ENCODE data around the gene PPARA. TPM values are rescaled to one million over a fixed set of nuclear protein-coding genes. Genes with fewer than 3 reads are reported as not detected.

The PPARA gene
- total and polyA plus RNA-seq, 2 donors = 3.6 to 4.5 TPM

DNA sequence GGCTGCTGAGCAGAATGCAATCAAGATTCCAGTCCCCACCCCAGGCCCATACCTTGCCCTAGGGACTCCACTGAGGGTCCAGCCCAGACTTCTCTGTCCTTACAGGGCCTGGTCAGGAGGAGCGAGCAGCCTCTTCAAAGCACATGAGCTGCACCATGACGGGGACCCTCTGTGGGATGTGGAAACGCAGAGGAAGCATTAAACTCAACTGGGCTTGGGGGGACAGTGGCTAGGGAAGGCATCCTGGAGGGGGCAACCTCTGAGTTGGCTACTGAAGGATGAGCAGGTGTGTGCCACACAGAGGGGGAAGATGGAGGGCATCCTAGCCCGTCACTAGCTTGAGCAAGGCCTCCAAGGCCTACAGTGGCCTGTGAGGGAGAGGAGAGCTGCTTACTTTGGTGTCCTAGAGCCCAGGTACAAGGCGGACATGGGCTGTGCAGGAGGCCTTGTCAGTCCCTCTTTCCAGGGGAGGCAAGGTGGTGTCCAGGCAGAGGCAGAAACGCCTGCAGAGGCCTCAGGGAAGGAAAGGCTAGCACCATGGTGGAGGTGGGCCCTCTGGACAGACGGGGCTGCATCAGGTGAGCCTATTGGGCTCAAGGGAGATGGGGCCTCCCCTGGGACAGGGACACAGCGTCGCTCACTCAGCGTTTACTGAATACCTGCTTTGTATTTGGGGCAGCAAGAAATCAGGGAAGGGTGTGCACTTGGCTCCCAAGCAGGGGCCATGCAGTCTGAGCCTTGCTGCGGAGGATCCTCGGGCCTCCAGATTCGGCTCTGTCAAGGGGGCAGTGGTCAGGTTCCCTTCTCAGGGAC lies 131.7 kb downstream of the PPARA start:
- Histone ChIP-seq H3K9me3 (ENCODE audit: control insufficient read depth in 2 of 2, insufficient read depth in 1 of 2, low read length in 1 of 2) (no peaks in the 10 kb centered on the region), H3K27me3 (ENCODE audit: control insufficient read depth in 2 of 2, insufficient read depth in 1 of 2, low read length in 1 of 2) (no peaks in the 10 kb centered on the region), H3K4me1 (ENCODE audit: control insufficient read depth in 2 of 2, insufficient read depth in 2 of 2, low read length in 2 of 2) (no peaks in the 10 kb centered on the region), H3K36me3 (ENCODE audit: control insufficient read depth in 2 of 2, insufficient read depth in 2 of 2, low read length in 1 of 2) (no peaks in the 10 kb centered on the region), H3K4me3 (ENCODE audit: low read length in 2 of 2) (no peak overlapping the region), H3K27ac (ENCODE audit: low read depth in 1 of 2, low read length in 1 of 2) (no peak overlapping the region)
- DNase-seq (ENCODE audit: low read depth in 6 of 9, low spot score in 9 of 9) = no peak
- WGBS = 98% methylated on average over 13 of the region's 13 CpGs

DNA sequence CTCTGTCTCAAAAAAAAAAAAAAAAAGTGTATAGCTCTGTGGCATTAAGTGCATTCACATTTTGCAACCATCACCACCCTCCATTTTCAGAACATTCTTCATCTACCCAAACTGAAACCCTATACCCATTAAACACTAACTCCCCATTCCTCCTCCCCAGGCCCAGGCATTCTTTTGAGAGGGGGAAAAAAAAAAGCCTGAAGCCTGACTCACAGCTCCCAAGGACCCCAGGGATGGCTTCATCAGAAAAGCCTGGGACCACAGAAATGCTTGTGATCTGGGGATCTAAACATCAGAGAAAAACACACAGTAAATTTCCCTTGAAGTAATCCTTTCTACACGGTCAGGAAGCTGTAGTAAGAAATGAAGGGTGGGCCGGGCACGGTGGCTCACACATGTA lies 135.7 kb downstream of the PPARA start:
- DNase-seq (ENCODE audit: low read depth in 6 of 9, low spot score in 9 of 9) = no peak
- H3K4me3 ChIP-seq (ENCODE audit: low read length in 2 of 2) = no peak overlapping the region
- 89% methylated on average over 3 of the region's 3 CpGs for WGBS
- peaks cover 0 to 6% of the 10 kb centered on the region in 2 donors for H3K27me3 ChIP-seq (ENCODE audit: control insufficient read depth in 2 of 2, insufficient read depth in 1 of 2, low read length in 1 of 2)
- H3K36me3 ChIP-seq (ENCODE audit: control insufficient read depth in 2 of 2, insufficient read depth in 2 of 2, low read length in 1 of 2) = no peaks in the 10 kb centered on the region
- no peak overlapping the region for H3K27ac ChIP-seq (ENCODE audit: low read depth in 1 of 2, low read length in 1 of 2)
- H3K9me3 ChIP-seq (ENCODE audit: control insufficient read depth in 2 of 2, insufficient read depth in 1 of 2, low read length in 1 of 2) = no peaks in the 10 kb centered on the region
- H3K4me1 ChIP-seq (ENCODE audit: control insufficient read depth in 2 of 2, insufficient read depth in 2 of 2, low read length in 2 of 2) = peaks cover 0 to 7% of the 10 kb centered on the region in 2 donors

DNA sequence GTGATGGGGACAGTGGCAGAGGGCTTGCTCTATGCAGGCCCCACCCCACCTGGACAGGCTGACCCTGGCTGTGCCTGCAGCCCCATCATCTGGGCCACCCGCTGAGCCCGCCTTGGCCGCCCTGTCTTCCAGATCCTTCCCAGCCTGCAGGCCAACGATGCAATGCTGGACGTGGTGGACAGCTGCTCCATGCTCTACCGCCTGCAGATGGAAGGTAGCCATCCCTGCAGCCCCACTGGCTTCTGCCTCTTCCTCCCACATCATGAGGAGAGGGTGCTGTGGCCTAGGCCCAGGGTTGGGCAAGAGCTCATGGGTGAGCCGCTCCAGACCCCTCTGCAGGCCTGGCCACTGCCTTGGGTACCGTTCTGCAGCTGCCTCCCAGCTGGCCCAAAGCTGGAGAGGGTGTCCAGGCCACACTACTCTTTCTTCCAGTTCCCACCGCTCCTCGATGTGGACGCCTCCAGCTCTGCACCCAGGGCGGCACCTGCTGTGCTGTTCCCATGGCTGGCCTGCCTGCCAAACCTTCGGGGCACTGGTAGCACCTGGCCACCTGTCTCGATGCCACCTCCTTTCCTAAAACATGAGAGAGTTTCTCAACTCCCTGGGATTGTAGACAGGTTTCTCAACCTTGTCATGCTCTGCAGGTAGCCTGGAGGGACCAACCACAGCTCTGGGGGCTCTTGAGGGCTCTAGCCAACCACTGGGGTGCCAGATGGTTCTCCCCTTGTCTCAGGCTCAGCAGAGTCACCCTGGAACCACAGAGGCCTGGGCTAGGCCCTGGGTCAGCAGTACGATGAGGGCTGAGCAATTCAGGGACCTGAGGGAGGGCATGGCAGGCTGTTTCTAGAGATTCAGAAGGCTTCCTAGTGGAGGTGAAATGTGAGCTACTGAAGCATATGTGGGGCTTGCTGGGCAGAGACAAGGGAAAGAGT lies 136.9 kb downstream of the PPARA start:
- 96% methylated on average over 15 of the region's 15 CpGs for WGBS
- Histone ChIP-seq H3K27me3 (ENCODE audit: control insufficient read depth in 2 of 2, insufficient read depth in 1 of 2, low read length in 1 of 2) (peaks cover 0 to 6% of the 10 kb centered on the region in 2 donors), H3K9me3 (ENCODE audit: control insufficient read depth in 2 of 2, insufficient read depth in 1 of 2, low read length in 1 of 2) (peaks cover 0 to 4% of the 10 kb centered on the region in 2 donors), H3K27ac (ENCODE audit: low read depth in 1 of 2, low read length in 1 of 2) (no peak overlapping the region), H3K36me3 (ENCODE audit: control insufficient read depth in 2 of 2, insufficient read depth in 2 of 2, low read length in 1 of 2) (no peaks in the 10 kb centered on the region), H3K4me3 (ENCODE audit: low read length in 2 of 2) (no peak overlapping the region), H3K4me1 (ENCODE audit: control insufficient read depth in 2 of 2, insufficient read depth in 2 of 2, low read length in 2 of 2) (peaks cover 0 to 7% of the 10 kb centered on the region in 2 donors)
- DNase-seq (ENCODE audit: low read depth in 6 of 9, low spot score in 9 of 9) = no peak

DNA sequence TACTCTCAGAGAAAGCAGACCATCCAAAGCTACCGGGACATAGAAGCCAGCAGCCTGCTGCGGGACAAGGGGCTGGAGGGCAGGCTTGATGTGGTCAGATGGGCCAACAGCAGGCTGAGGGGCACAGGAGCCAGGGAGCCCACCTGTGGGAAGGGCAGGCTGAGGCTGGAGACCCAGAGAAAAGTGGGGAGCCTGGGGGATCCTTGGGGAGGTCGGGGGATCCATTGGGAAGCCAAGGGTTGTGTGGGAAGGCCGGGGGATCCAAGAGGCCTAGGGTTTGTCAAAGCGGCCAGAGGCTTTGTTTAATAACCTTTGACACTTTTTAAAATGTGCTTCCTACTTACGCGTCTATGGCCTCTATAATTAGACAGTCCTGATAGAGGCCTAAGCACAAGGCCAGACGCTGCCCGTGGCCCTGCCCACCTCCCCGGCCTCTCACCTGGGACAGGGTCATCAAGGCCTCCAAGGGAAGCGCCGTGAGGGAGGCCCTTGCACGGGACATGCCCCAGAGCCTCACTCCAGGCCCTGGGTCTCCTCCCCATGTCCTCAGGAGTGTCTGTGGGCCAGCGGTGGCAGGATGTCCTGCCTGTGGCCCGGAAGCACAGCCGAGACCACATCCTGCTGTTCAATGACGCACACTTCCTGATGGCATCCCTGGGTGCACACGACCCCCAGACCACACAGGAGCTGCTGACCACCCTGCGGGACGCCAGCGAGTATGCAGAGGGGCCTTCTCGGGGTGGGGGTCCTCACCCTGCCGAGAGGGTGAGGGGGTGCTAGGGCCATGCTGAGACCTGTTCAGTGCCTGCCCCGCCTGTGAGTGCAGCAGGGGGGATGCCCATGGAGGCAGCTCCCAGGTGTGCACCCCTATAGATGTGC lies 137.8 kb downstream of the PPARA start:
- peaks cover 4 to 13% of the 10 kb centered on the region in 2 donors for H3K4me1 ChIP-seq (ENCODE audit: control insufficient read depth in 2 of 2, insufficient read depth in 2 of 2, low read length in 2 of 2)
- no peaks in the 10 kb centered on the region for H3K36me3 ChIP-seq (ENCODE audit: control insufficient read depth in 2 of 2, insufficient read depth in 2 of 2, low read length in 1 of 2)
- no peak overlapping the region for H3K4me3 ChIP-seq (ENCODE audit: low read length in 2 of 2)
- 54% methylated on average over 24 of the region's 24 CpGs for WGBS
- DNase-seq (ENCODE audit: low read depth in 6 of 9, low spot score in 9 of 9) = no peak
- H3K9me3 ChIP-seq (ENCODE audit: control insufficient read depth in 2 of 2, insufficient read depth in 1 of 2, low read length in 1 of 2) = peaks cover 0 to 4% of the 10 kb centered on the region in 2 donors
- peaks cover 0 to 6% of the 10 kb centered on the region in 2 donors for H3K27me3 ChIP-seq (ENCODE audit: control insufficient read depth in 2 of 2, insufficient read depth in 1 of 2, low read length in 1 of 2)
- H3K27ac ChIP-seq (ENCODE audit: low read depth in 1 of 2, low read length in 1 of 2) = no peak overlapping the region

DNA sequence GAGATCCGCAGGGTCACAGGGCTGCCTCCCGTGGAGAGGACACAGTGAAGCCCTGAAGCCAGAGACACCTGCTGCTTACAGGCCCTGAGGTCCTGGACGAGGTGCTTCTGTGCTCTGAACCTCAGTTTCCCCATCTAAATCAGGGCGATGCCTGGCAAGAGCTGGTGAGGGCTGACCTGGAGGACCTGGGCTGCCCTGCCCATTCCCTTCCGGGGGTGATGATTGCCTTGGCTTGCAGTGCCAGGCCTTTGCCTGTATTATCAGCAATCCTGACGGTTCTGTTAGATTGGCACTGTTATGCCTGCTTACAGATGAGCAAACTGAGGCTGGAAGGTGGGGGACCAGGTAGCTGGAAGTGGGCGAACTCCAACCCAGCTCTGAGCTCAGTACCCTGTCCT lies 138.5 kb downstream of the PPARA start:
- Histone ChIP-seq H3K9me3 (ENCODE audit: control insufficient read depth in 2 of 2, insufficient read depth in 1 of 2, low read length in 1 of 2) (peaks cover 0 to 4% of the 10 kb centered on the region in 2 donors), H3K27me3 (ENCODE audit: control insufficient read depth in 2 of 2, insufficient read depth in 1 of 2, low read length in 1 of 2) (peaks cover 0 to 6% of the 10 kb centered on the region in 2 donors), H3K36me3 (ENCODE audit: control insufficient read depth in 2 of 2, insufficient read depth in 2 of 2, low read length in 1 of 2) (no peaks in the 10 kb centered on the region), H3K4me1 (ENCODE audit: control insufficient read depth in 2 of 2, insufficient read depth in 2 of 2, low read length in 2 of 2) (peaks cover 11 to 21% of the 10 kb centered on the region in 2 donors), H3K27ac (ENCODE audit: low read depth in 1 of 2, low read length in 1 of 2) (no peak overlapping the region), H3K4me3 (ENCODE audit: low read length in 2 of 2) (no peak overlapping the region)
- 97% methylated on average over 7 of the region's 7 CpGs for WGBS
- DNase-seq (ENCODE audit: low read depth in 6 of 9, low spot score in 9 of 9) = no peak

DNA sequence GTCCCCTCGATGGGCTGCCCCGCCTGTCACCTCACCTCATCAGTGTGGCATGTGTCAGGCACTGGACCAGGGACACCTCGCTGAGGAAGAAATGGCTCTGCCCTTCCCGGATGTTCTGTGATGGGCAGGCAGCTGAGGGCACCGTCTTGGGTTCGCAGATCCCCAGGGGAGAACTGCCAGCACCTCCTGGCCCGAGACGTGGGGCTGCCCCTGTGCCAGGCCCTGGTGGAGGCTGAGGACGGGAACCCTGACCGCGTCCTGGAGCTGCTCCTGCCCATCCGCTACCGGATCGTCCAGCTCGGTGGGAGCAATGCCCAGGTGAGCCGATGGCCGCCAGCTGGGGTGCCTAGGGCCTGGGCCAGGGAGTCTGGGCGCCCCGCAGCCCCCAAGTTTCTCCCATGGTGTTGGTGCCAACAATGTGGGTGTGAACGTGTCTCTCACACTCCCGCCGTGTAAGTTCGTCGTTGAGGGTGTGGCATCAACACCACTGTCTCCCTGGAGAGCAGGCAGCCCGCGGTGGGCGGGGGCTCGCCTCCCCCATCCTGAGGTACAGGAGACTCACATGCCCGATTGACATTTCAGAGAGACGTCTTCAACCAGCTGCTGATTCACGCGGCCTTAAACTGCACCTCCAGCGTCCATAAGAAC lies 139.0 kb downstream of the PPARA start:
- WGBS = 97% methylated on average over 33 of the region's 33 CpGs
- H3K27ac ChIP-seq (ENCODE audit: low read depth in 1 of 2, low read length in 1 of 2) = no peak overlapping the region
- H3K36me3 ChIP-seq (ENCODE audit: control insufficient read depth in 2 of 2, insufficient read depth in 2 of 2, low read length in 1 of 2) = no peaks in the 10 kb centered on the region

DNA sequence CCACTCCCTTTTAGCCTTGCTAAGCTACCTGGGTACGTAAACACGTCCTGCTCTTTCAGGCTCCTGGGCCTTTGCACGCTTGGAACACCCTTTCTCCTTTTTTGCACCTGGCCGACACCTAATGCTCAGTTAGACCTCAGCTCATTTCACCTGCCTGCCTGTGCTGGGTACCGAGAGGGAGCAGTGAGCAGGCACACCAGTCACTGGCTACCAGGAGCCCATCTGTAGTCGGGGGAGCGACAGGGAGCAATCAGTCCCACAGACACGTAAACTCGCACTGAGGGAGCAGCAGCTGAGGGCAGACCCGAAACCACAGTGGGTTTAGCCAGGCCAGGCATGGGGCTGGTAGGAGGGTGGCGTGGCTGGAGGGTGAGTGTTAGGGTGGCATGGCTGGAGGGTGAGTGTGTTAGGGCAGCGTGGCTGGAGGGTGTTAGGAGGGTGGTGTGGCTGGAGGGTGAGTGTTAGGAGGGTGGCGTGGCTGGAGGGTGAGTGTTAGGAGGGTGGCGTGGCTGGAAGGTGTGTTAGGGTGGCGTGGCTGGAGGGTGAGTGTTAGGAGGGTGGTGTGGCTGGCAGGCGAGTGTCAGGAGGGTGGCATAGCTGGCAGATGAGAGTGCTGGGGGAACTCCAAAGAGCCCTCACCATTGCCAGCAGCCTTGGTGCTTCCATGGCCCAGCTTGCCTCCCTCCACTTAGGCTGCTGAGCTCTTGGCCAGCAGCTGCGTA lies 140.0 kb downstream of the PPARA start:
- no peak for DNase-seq (ENCODE audit: low read depth in 6 of 9, low spot score in 9 of 9)
- whole genome bisulfite sequencing = 94% methylated on average over 17 of the region's 17 CpGs
- H3K27ac ChIP-seq (ENCODE audit: low read depth in 1 of 2, low read length in 1 of 2) = no peak overlapping the region
- H3K4me1 ChIP-seq (ENCODE audit: control insufficient read depth in 2 of 2, insufficient read depth in 2 of 2, low read length in 2 of 2) = peaks cover 12 to 30% of the 10 kb centered on the region in 2 donors
- H3K9me3 ChIP-seq (ENCODE audit: control insufficient read depth in 2 of 2, insufficient read depth in 1 of 2, low read length in 1 of 2) = peaks cover 0 to 4% of the 10 kb centered on the region in 2 donors
- peaks cover 0 to 6% of the 10 kb centered on the region in 2 donors for H3K27me3 ChIP-seq (ENCODE audit: control insufficient read depth in 2 of 2, insufficient read depth in 1 of 2, low read length in 1 of 2)
- H3K36me3 ChIP-seq (ENCODE audit: control insufficient read depth in 2 of 2, insufficient read depth in 2 of 2, low read length in 1 of 2) = no peaks in the 10 kb centered on the region
- no peak overlapping the region for H3K4me3 ChIP-seq (ENCODE audit: low read length in 2 of 2)

More for the DNA sequence above, 139.0 kb downstream of the PPARA start:
- no peak overlapping the region for H3K4me3 ChIP-seq (ENCODE audit: low read length in 2 of 2)
- DNase-seq (ENCODE audit: low read depth in 6 of 9, low spot score in 9 of 9) = no peak
- peaks cover 11 to 24% of the 10 kb centered on the region in 2 donors for H3K4me1 ChIP-seq (ENCODE audit: control insufficient read depth in 2 of 2, insufficient read depth in 2 of 2, low read length in 2 of 2)
- H3K27me3 ChIP-seq (ENCODE audit: control insufficient read depth in 2 of 2, insufficient read depth in 1 of 2, low read length in 1 of 2) = peaks cover 0 to 6% of the 10 kb centered on the region in 2 donors
- peaks cover 0 to 4% of the 10 kb centered on the region in 2 donors for H3K9me3 ChIP-seq (ENCODE audit: control insufficient read depth in 2 of 2, insufficient read depth in 1 of 2, low read length in 1 of 2)

Measured in thymus (tissue), 11 donors.